Neural crest cell (in vitro differentiated cells): Measurements from ENCODE around the gene AANAT. TPM values are rescaled to one million over a fixed set of nuclear protein-coding genes. Genes with fewer than 3 reads are reported as not detected.

ENCODE experiments used
- DNase-seq: peaks from one replicate; pipeline ENCODE4 v3.0.0; 2021; ENCODE audit warnings: low read depth, mixed read lengths, low spot score
- H3K27ac Mint-ChIP-seq: one replicate; pipeline ENCODE4 v1.8.0; 2021; ENCODE audit warnings: mild to moderate bottlenecking, mixed read lengths; ENCODE audit not compliant: unreplicated experiment
- H3K27me3 Mint-ChIP-seq: 2 replicates; pipeline ENCODE4 v1.8.0; 2021; ENCODE audit warnings: low read depth, mild to moderate bottlenecking, mixed read lengths
- H3K36me3 Mint-ChIP-seq: 2 replicates; pipeline ENCODE4 v1.8.0; 2021; ENCODE audit warnings: low read depth, mild to moderate bottlenecking, mixed read lengths
- H3K4me1 Mint-ChIP-seq: 2 replicates; pipeline ENCODE4 v1.8.0; 2021; ENCODE audit warnings: mixed read lengths
- H3K4me3 Mint-ChIP-seq: one replicate; pipeline ENCODE4 v1.8.0; 2021; ENCODE audit warnings: mild to moderate bottlenecking, mixed read lengths
- H3K9me3 Mint-ChIP-seq: 2 replicates; pipeline ENCODE4 v1.8.0; 2021; ENCODE audit warnings: mixed read lengths
- total RNA-seq: library from RNA; stranded (reverse); gene quantifications from 2 replicates; pipeline ENCODE4 v1.2.1, GENCODE V29; 2021
- TF ChIP-seq, protein P1 (sequence below): fragments of 200-600 bp; sonication (generic); conservative IDR thresholded peaks from 2 replicates; pipeline ENCODE4 v1.5.0; 2021; ENCODE audit warnings: antibody characterized with exemption, mild to moderate bottlenecking

The AANAT gene
- total RNA-seq, 1 donor from 2014 or later, result not detected

DNA sequence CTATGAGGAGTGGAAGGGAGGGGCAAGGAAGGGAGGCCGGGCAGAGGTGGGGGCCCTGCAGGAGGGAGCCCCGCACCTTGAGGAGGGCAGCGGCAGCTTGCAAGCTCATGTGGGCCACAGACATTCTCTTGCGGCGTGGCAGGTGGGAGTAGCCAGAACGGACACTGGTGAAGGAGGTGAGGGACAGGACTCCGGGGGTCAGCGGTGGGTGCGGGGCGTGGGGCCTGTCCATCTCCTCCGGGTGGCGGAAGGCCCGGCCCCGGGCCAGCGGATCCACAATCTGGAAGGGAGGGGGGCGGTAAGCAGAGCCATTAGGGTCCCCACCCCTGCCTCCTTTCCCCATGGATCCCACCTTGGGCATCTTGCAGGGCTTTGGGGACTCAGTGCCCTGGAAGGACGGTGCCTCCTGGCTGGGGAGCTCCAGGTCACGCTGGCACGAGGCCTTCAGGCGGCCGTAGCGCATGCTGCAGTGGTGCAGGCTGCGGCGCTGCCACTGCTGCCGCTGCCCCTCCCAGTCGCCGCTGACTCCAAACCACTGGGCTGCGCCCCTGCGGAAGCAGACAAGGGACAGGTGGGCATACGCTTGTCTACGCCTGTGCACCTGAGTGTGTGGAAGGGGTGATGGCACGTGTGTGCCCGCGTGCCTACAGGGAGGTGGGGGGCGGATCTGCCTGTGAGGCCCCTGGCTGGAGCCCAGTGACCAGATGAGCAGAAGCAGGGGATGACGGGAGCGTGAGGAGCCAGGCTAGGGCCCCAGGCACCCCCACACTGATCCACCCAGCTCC lies 11.5 kb downstream of the AANAT start:
- Mint-ChIP-seq H3K9me3 (no peaks in the 10 kb centered on the region), H3K4me1 (peaks cover 11% of the 10 kb centered on the region), H3K4me3 (no peak overlapping the region), H3K36me3 (no peaks in the 10 kb centered on the region), H3K27ac (no peak overlapping the region), H3K27me3 (no peaks in the 10 kb centered on the region)
- TF ChIP-seq, protein P1, sequence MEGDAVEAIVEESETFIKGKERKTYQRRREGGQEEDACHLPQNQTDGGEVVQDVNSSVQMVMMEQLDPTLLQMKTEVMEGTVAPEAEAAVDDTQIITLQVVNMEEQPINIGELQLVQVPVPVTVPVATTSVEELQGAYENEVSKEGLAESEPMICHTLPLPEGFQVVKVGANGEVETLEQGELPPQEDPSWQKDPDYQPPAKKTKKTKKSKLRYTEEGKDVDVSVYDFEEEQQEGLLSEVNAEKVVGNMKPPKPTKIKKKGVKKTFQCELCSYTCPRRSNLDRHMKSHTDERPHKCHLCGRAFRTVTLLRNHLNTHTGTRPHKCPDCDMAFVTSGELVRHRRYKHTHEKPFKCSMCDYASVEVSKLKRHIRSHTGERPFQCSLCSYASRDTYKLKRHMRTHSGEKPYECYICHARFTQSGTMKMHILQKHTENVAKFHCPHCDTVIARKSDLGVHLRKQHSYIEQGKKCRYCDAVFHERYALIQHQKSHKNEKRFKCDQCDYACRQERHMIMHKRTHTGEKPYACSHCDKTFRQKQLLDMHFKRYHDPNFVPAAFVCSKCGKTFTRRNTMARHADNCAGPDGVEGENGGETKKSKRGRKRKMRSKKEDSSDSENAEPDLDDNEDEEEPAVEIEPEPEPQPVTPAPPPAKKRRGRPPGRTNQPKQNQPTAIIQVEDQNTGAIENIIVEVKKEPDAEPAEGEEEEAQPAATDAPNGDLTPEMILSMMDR, result no peak
- DNase-seq, result no peak

DNA sequence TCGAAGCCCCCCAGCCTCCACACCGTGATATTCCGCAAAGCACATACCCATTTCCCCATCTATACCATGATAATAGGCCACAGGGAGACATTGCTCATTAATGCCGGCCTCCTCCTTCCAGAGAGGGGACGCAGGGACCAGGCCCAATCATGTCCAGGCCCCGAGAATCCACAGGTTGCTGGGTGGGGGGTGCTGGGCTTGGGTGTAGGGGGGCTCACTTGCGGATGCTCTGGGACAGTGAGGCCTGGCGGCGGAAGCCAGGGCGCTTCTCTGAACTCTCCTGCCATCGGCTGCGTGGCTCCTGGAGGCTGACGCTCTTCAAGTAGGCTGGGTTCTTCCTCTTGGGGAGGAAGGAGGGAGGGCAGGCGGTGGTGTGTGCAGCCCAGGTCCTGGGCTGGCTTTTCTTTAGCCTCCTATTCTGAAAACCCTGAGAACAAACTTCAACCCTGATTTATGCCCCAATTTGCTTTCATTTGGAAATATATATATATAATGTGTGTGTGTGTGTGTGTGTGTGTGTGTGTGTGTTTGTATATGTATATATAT lies 12.2 kb downstream of the AANAT start:
- Mint-ChIP-seq H3K36me3 (no peaks in the 10 kb centered on the region), H3K9me3 (no peaks in the 10 kb centered on the region), H3K27ac (no peak overlapping the region), H3K27me3 (no peaks in the 10 kb centered on the region), H3K4me3 (no peak overlapping the region), H3K4me1 (peaks cover 11% of the 10 kb centered on the region)
- TF ChIP-seq, protein P1, result no peak
- DNase-seq, result no peak

DNA sequence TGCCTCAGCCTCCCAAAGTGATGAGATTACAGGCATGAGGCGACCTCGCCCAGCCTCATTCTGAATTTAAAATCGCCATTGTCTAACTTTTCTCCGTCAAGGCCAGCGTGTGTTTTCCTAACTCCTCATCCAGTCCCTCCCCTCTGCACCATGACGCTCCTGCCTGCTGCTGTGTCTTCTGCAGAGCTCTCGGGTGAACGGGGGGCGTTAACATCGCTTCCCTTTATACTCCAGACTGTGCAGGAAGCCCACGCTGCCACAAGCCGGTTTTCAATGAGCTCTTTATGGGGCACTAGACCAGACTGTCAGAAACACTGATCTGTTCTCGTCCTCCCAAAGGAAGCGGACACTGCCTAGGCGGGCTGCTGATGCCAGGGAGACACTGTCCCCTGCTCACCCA lies 13.2 kb downstream of the AANAT start:
- H3K36me3 Mint-ChIP-seq, result no peaks in the 10 kb centered on the region
- TF ChIP-seq, protein P1, result no peak
- H3K9me3 Mint-ChIP-seq, result no peaks in the 10 kb centered on the region
- H3K4me1 Mint-ChIP-seq, result peaks cover 14% of the 10 kb centered on the region
- H3K4me3 Mint-ChIP-seq, result no peak overlapping the region
- peak; percentile 58 for DNase-seq
- H3K27me3 Mint-ChIP-seq, result no peaks in the 10 kb centered on the region
- H3K27ac Mint-ChIP-seq, result peak overlapping the region; percentile 7

DNA sequence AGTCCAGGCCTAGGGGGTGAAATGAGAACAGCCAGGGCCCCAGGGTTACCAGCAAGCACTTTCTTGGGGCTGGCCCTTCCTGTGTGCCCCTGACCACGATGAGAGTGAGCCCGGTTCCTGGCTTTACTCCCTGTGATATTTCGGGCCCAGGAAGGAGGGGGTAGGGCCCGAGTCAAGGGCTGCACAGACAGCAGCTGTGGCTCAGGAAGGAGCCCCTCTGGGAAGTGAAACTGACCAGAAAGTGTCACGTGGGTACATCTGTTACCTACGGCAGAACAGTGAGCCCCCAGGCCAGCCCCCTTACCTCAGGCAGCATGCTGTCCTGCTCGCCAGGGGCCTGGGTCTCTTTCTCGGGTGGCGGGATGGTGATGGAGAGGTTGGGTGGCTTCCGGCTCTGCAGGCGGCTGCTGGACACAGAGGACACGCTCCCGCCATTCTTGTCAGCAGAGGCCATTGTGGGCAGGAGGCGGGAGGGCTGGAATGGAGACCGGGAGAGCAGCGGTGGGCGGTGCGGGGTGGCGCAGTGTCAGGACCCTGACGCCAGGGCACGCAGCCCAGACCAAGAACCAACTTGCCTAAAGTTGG lies 13.8 kb downstream of the AANAT start:
- Mint-ChIP-seq H3K36me3 (no peaks in the 10 kb centered on the region), H3K4me3 (no peak overlapping the region), H3K27me3 (no peaks in the 10 kb centered on the region), H3K4me1 (peaks cover 18% of the 10 kb centered on the region), H3K27ac (peak overlapping the region; percentile 50), H3K9me3 (no peaks in the 10 kb centered on the region)
- no peak for DNase-seq
- TF ChIP-seq, protein P1, result no peak

DNA sequence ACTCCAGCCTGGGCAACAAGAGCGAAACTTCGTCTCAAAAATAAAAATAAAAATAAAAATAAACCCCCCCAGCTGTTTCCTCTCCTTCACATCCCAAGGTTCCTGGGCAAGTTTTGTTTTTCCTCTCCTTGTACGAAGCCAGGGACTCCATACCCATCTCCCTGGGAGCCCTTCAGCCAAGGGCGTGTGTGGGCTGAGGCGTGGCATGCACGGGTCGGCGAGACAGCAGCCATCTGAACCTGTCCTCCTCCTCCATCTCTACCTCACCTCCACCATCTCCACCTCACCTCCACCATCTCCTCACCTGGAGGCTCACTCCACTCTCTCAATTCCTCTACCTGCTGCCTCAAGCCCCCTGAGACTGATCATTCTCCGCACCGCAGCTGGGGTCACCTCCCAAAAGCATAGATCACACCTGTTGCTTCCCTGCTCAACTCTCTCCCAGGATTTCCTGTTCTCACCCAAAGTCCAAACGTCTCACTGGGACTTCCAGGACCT lies 16.9 kb downstream of the AANAT start:
- Mint-ChIP-seq H3K36me3 (no peaks in the 10 kb centered on the region), H3K4me3 (no peak overlapping the region)

More for the DNA sequence above, 16.9 kb downstream of the AANAT start:
- TF ChIP-seq, protein P1, result no peak
- H3K9me3 Mint-ChIP-seq, result no peaks in the 10 kb centered on the region
- peaks cover 18% of the 10 kb centered on the region for H3K4me1 Mint-ChIP-seq
- DNase-seq, result no peak
- H3K27ac Mint-ChIP-seq, result no peak overlapping the region
- H3K27me3 Mint-ChIP-seq, result no peaks in the 10 kb centered on the region
